Stimulated activated CD4-positive, alpha-beta T cell treated with anti-CD3 and anti-CD28 coated beads, Interleukin-1b, Interleukin-23, amount 100 ng/mL, for 1 hour (primary cell): ENCODE results near the gene AANAT.
A peak's percentile ranks its signal among the peaks of the same experiment; 100 is the strongest.

Experiments
- DNase-seq, 2 donors: peaks; one replicate each; pipeline ENCODE4 v3.0.0-alpha.2; 2020; ENCODE audit warnings: low read depth in 2 of 2

AANAT gene

GRCh38 chr17:76490112-76490710 is 22.8 kb downstream of the AANAT start:
- DNase-seq, result no peak

GRCh38 chr17:76491271-76492122 is 24.1 kb downstream of the AANAT start:
- no peak for DNase-seq

GRCh38 chr17:76492123-76492988 is 25.0 kb downstream of the AANAT start:
- no peak for DNase-seq

- no peak for DNase-seq
These were observed 25.6 kb downstream of the AANAT start for GRCh38 chr17:76492989-76493501.

GRCh38 chr17:76493505-76494167 is 26.2 kb downstream of the AANAT start:
- DNase-seq, result no peak

- DNase-seq, result no peak
These were observed 28.4 kb downstream of the AANAT start for GRCh38 chr17:76495663-76496400.

- DNase-seq, result no peak
These were observed 29.1 kb downstream of the AANAT start for GRCh38 chr17:76496464-76496863.

- DNase-seq, result no peak
These were observed 30.2 kb downstream of the AANAT start for GRCh38 chr17:76497699-76497978.

GRCh38 chr17:76497979-76498875 is 30.8 kb downstream of the AANAT start:
- DNase-seq, result no peak

- no peak for DNase-seq
These were observed 31.5 kb downstream of the AANAT start for GRCh38 chr17:76498876-76499251.

- no peak for DNase-seq
These were observed 31.9 kb downstream of the AANAT start for GRCh38 chr17:76499267-76499667.

- DNase-seq, result no peak
These were observed 32.8 kb downstream of the AANAT start for GRCh38 chr17:76500074-76500746.

GRCh38 chr17:76500747-76501017 is 33.3 kb downstream of the AANAT start:
- DNase-seq, result no peak

GRCh38 chr17:76501018-76501826 is 33.8 kb downstream of the AANAT start, which contains the start of gene RHBDF2:
TSS of gene RHBDF2 (minus strand) at chr17:76501423. CDS start at chr17:76481524, 19,899 bp downstream.
- peak; percentile 95 to 97 for DNase-seq

- DNase-seq, result no peak
These were observed 34.5 kb downstream of the AANAT start for GRCh38 chr17:76501827-76502307.

GRCh38 chr17:76502341-76503211 is 35.2 kb downstream of the AANAT start:
- DNase-seq, result no peak

- DNase-seq, result no peak
These were observed 36.7 kb downstream of the AANAT start for GRCh38 chr17:76504117-76504516.
